Osteocyte (in vitro differentiated cells): ENCODE data around the gene FER1L5. TPM values are rescaled to one million over a fixed set of nuclear protein-coding genes. Genes with fewer than 3 reads are reported as not detected.

Source experiments
- DNase-seq: peaks from one replicate; pipeline ENCODE4 v3.0.0; 2021; ENCODE audit warnings: mixed read lengths; ENCODE audit not compliant: unreplicated experiment; ENCODE audit errors: extremely low spot score
- H3K27ac Mint-ChIP-seq: one replicate; pipeline ENCODE4 v1.8.0; 2021; ENCODE audit warnings: mild to moderate bottlenecking, mixed read lengths; ENCODE audit not compliant: unreplicated experiment
- H3K27me3 Mint-ChIP-seq: one replicate; pipeline ENCODE4 v1.8.0; 2021; ENCODE audit warnings: mixed read lengths; ENCODE audit not compliant: unreplicated experiment
- H3K36me3 Mint-ChIP-seq: one replicate; pipeline ENCODE4 v1.8.0; 2021; ENCODE audit warnings: mixed read lengths; ENCODE audit not compliant: unreplicated experiment
- H3K4me1 Mint-ChIP-seq: one replicate; pipeline ENCODE4 v1.8.0; 2021; ENCODE audit warnings: mixed read lengths; ENCODE audit not compliant: unreplicated experiment
- H3K4me3 Mint-ChIP-seq: one replicate; pipeline ENCODE4 v1.8.0; 2021; ENCODE audit warnings: mild to moderate bottlenecking, moderate library complexity, mixed read lengths; ENCODE audit not compliant: unreplicated experiment
- H3K9me3 Mint-ChIP-seq: one replicate; pipeline ENCODE4 v1.8.0; 2021; ENCODE audit warnings: mixed read lengths; ENCODE audit not compliant: unreplicated experiment
- CTCF ChIP-seq: fragments of 200-600 bp; sonication (generic); IDR thresholded peaks from 2 replicates; pipeline ENCODE4 v1.5.0; 2021; ENCODE audit warnings: antibody characterized with exemption, mild to moderate bottlenecking, moderate library complexity
- total RNA-seq: library from RNA; stranded (reverse); gene quantifications from 2 replicates; pipeline ENCODE4 v1.2.1, GENCODE V29; 2021

FER1L5 gene
- total RNA-seq, 1 donor from 2014 or later: 0.13 TPM

GRCh38 chr2:96685577-96686459 lies 43.3 kb downstream of the FER1L5 start:
- no peak for DNase-seq
- no peaks in the 10 kb centered on the region for H3K36me3 Mint-ChIP-seq
- H3K27me3 Mint-ChIP-seq: peaks cover 10% of the 10 kb centered on the region
- TF ChIP-seq CTCF: no peak
- peaks cover 4% of the 10 kb centered on the region for H3K4me1 Mint-ChIP-seq
- H3K27ac Mint-ChIP-seq: no peak overlapping the region
- H3K4me3 Mint-ChIP-seq: no peak overlapping the region
- H3K9me3 Mint-ChIP-seq: no peaks in the 10 kb centered on the region

- Mint-ChIP-seq H3K9me3 (no peaks in the 10 kb centered on the region), H3K27me3 (peaks cover 10% of the 10 kb centered on the region), H3K4me1 (peaks cover 4% of the 10 kb centered on the region), H3K36me3 (no peaks in the 10 kb centered on the region), H3K4me3 (no peak overlapping the region), H3K27ac (no peak overlapping the region)
- no peak for TF ChIP-seq CTCF
- DNase-seq: no peak
These were observed 44.7 kb downstream of the FER1L5 start for GRCh38 chr2:96687266-96687665.

GRCh38 chr2:96687711-96688640 lies 45.4 kb downstream of the FER1L5 start:
- H3K36me3 Mint-ChIP-seq: no peaks in the 10 kb centered on the region
- no peak for DNase-seq
- H3K27me3 Mint-ChIP-seq: peaks cover 9% of the 10 kb centered on the region
- H3K27ac Mint-ChIP-seq: no peak overlapping the region
- no peak overlapping the region for H3K4me3 Mint-ChIP-seq
- H3K4me1 Mint-ChIP-seq: peaks cover 4% of the 10 kb centered on the region
- no peak for TF ChIP-seq CTCF
- no peaks in the 10 kb centered on the region for H3K9me3 Mint-ChIP-seq

GRCh38 chr2:96688649-96689430 lies 46.3 kb downstream of the FER1L5 start:
- Mint-ChIP-seq H3K36me3 (no peaks in the 10 kb centered on the region), H3K4me3 (no peak overlapping the region), H3K27me3 (peaks cover 7% of the 10 kb centered on the region), H3K4me1 (peaks cover 4% of the 10 kb centered on the region), H3K9me3 (no peaks in the 10 kb centered on the region), H3K27ac (no peak overlapping the region)
- DNase-seq: no peak
- TF ChIP-seq CTCF: no peak
